ENCODE results near the gene IFT43. TPM values are rescaled to one million over a fixed set of nuclear protein-coding genes. Genes with fewer than 3 reads are reported as not detected.
"Not testable (repeated sequence)": the region's sequence is repeated elsewhere in the genome, so short reads cannot be mapped to it uniquely, and the experiment has no call there.

Gene IFT43
- polyA plus RNA-seq, 4 donors, result 28.5 to 101 (median 55.5) TPM

GRCh38 chr14:76009627-76010026 lies 24.1 kb downstream of the IFT43 start:
- peaks cover 15 to 25% (median 16%) of the 10 kb centered on the region in 3 donors for H3K36me3 ChIP-seq (ENCODE audit: control insufficient read depth in 3 of 3, insufficient read depth in 2 of 3, low read depth in 1 of 3, low read length in 3 of 3)
- WGBS, 3 donors, result 98% methylated on average over 3 of the region's 3 CpGs

GRCh38 chr14:76011930-76012329 lies 26.4 kb downstream of the IFT43 start:
- FAIRE-seq (no peak), DNase-seq (no peak)
- Histone ChIP-seq H3K36me3 (ENCODE audit: control insufficient read depth in 3 of 3, insufficient read depth in 2 of 3, low read depth in 1 of 3, low read length in 3 of 3) (peaks cover 12 to 21% (median 12%) of the 10 kb centered on the region in 3 donors), H3K27me3 (ENCODE audit: control insufficient read depth in 3 of 3, insufficient read depth in 3 of 3, low read length in 3 of 3) (no peaks in the 10 kb centered on the region), H3K9me3 (ENCODE audit: control insufficient read depth in 2 of 2, insufficient read depth in 1 of 2, low read depth in 1 of 2, low read length in 1 of 2) (no peaks in the 10 kb centered on the region), H3K4me1 (ENCODE audit: control insufficient read depth in 3 of 3, insufficient read depth in 2 of 3, low read depth in 1 of 3, low read length in 2 of 3) (no peaks in the 10 kb centered on the region), H3K27ac (ENCODE audit: low read depth in 1 of 3, low read length in 2 of 3) (peak overlapping the region in 1 of 3 donors; percentile 37), H3K4me3 (ENCODE audit: low read depth in 1 of 3, low read length in 3 of 3) (no peak overlapping the region)

More at GRCh38 chr14:76009627-76010026, 24.1 kb downstream of the IFT43 start:
- FAIRE-seq; H3K27me3 ChIP-seq (ENCODE audit: control insufficient read depth in 3 of 3, insufficient read depth in 3 of 3, low read length in 3 of 3); H3K4me3 ChIP-seq (ENCODE audit: low read depth in 1 of 3, low read length in 3 of 3); H3K27ac ChIP-seq (ENCODE audit: low read depth in 1 of 3, low read length in 2 of 3); H3K4me1 ChIP-seq (ENCODE audit: control insufficient read depth in 3 of 3, insufficient read depth in 2 of 3, low read depth in 1 of 3, low read length in 2 of 3); DNase-seq; H3K9me3 ChIP-seq (ENCODE audit: control insufficient read depth in 2 of 2, insufficient read depth in 1 of 2, low read depth in 1 of 2, low read length in 1 of 2): not testable (repeated sequence)

- no peak for DNase-seq
These were observed 26.8 kb downstream of the IFT43 start for GRCh38 chr14:76012354-76012753.

GRCh38 chr14:76015191-76015590 lies 29.6 kb downstream of the IFT43 start:
- FAIRE-seq (no peak), DNase-seq (no peak)
- no peak overlapping the region for H3K27ac ChIP-seq (ENCODE audit: low read depth in 1 of 3, low read length in 2 of 3)
- H3K36me3 ChIP-seq (ENCODE audit: control insufficient read depth in 3 of 3, insufficient read depth in 2 of 3, low read depth in 1 of 3, low read length in 3 of 3), result peaks cover 5 to 16% (median 7%) of the 10 kb centered on the region in 3 donors
- no peaks in the 10 kb centered on the region for H3K27me3 ChIP-seq (ENCODE audit: control insufficient read depth in 3 of 3, insufficient read depth in 3 of 3, low read length in 3 of 3)
- no peak overlapping the region for H3K4me3 ChIP-seq (ENCODE audit: low read depth in 1 of 3, low read length in 3 of 3)
- WGBS, 3 donors, result 91 to 95% (median 95%) methylated on average over 1 of the region's 1 CpG
- no peaks in the 10 kb centered on the region for H3K4me1 ChIP-seq (ENCODE audit: control insufficient read depth in 3 of 3, insufficient read depth in 2 of 3, low read depth in 1 of 3, low read length in 2 of 3)
- peaks cover 0 to 4% of the 10 kb centered on the region in 2 donors for H3K9me3 ChIP-seq (ENCODE audit: control insufficient read depth in 2 of 2, insufficient read depth in 1 of 2, low read depth in 1 of 2, low read length in 1 of 2)

More at GRCh38 chr14:76012354-76012753, 26.8 kb downstream of the IFT43 start:
- H3K9me3 ChIP-seq (ENCODE audit: control insufficient read depth in 2 of 2, insufficient read depth in 1 of 2, low read depth in 1 of 2, low read length in 1 of 2), result no peaks in the 10 kb centered on the region
- H3K27me3 ChIP-seq (ENCODE audit: control insufficient read depth in 3 of 3, insufficient read depth in 3 of 3, low read length in 3 of 3), result no peaks in the 10 kb centered on the region
- H3K36me3 ChIP-seq (ENCODE audit: control insufficient read depth in 3 of 3, insufficient read depth in 2 of 3, low read depth in 1 of 3, low read length in 3 of 3), result peaks cover 12 to 18% (median 12%) of the 10 kb centered on the region in 3 donors
- 69 to 96% (median 90%) methylated on average over 9 of the region's 9 CpGs for WGBS, 3 donors
- FAIRE-seq, result no peak
- H3K27ac ChIP-seq (ENCODE audit: low read depth in 1 of 3, low read length in 2 of 3), result peak overlapping the region in 1 of 3 donors; percentile 55
- H3K4me1 ChIP-seq (ENCODE audit: control insufficient read depth in 3 of 3, insufficient read depth in 2 of 3, low read depth in 1 of 3, low read length in 2 of 3), result no peaks in the 10 kb centered on the region
- no peak overlapping the region for H3K4me3 ChIP-seq (ENCODE audit: low read depth in 1 of 3, low read length in 3 of 3)

- Histone ChIP-seq H3K36me3 (ENCODE audit: control insufficient read depth in 3 of 3, insufficient read depth in 2 of 3, low read depth in 1 of 3, low read length in 3 of 3) (peaks cover 5 to 18% (median 10%) of the 10 kb centered on the region in 3 donors), H3K27ac (ENCODE audit: low read depth in 1 of 3, low read length in 2 of 3) (no peak overlapping the region), H3K9me3 (ENCODE audit: control insufficient read depth in 2 of 2, insufficient read depth in 1 of 2, low read depth in 1 of 2, low read length in 1 of 2) (peaks cover 0 to 8% of the 10 kb centered on the region in 2 donors), H3K4me1 (ENCODE audit: control insufficient read depth in 3 of 3, insufficient read depth in 2 of 3, low read depth in 1 of 3, low read length in 2 of 3) (no peaks in the 10 kb centered on the region), H3K4me3 (ENCODE audit: low read depth in 1 of 3, low read length in 3 of 3) (no peak overlapping the region), H3K27me3 (ENCODE audit: control insufficient read depth in 3 of 3, insufficient read depth in 3 of 3, low read length in 3 of 3) (no peaks in the 10 kb centered on the region)
- FAIRE-seq (no peak), DNase-seq (no peak)
- WGBS, 3 donors, result 55 to 86% (median 82%) methylated on average over 1 of the region's 1 CpG
These were observed 30.1 kb downstream of the IFT43 start for GRCh38 chr14:76015668-76016067.

DNA sequence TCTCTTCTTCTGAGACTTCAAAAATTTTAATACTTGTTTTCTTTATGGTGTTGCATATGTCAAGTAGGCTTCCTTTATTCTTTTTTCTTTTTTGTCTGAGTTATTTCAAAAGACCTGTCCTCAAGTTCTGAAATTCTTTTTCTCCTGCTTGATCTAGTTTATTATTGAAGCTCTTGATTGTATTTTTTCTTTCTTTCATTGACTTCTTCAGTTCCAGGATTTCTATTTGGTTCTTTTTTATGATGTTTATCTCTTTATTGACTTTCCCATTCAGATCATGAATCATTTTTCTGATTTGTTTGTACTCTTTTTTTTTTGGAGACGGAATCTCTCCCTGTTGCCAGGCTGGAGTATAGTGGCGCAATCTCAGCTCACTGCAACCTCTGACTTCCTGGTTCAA lies 34.1 kb downstream of the IFT43 start:
- no peaks in the 10 kb centered on the region for H3K27me3 ChIP-seq (ENCODE audit: control insufficient read depth in 3 of 3, insufficient read depth in 3 of 3, low read length in 3 of 3)
- 92 to 100% (median 97%) methylated on average over 2 of the region's 2 CpGs for WGBS, 3 donors
- H3K27ac ChIP-seq (ENCODE audit: low read depth in 1 of 3, low read length in 2 of 3), result no peak overlapping the region
- H3K36me3 ChIP-seq (ENCODE audit: control insufficient read depth in 3 of 3, insufficient read depth in 2 of 3, low read depth in 1 of 3, low read length in 3 of 3), result peaks cover 0 to 21% (median 11%) of the 10 kb centered on the region in 3 donors
- FAIRE-seq (no peak), DNase-seq (no peak)
- peaks cover 0 to 12% of the 10 kb centered on the region in 2 donors for H3K9me3 ChIP-seq (ENCODE audit: control insufficient read depth in 2 of 2, insufficient read depth in 1 of 2, low read depth in 1 of 2, low read length in 1 of 2)
- peaks cover 0 to 4% (median 0%) of the 10 kb centered on the region in 3 donors for H3K4me1 ChIP-seq (ENCODE audit: control insufficient read depth in 3 of 3, insufficient read depth in 2 of 3, low read depth in 1 of 3, low read length in 2 of 3)
- H3K4me3 ChIP-seq (ENCODE audit: low read depth in 1 of 3, low read length in 3 of 3), result no peak overlapping the region

DNA sequence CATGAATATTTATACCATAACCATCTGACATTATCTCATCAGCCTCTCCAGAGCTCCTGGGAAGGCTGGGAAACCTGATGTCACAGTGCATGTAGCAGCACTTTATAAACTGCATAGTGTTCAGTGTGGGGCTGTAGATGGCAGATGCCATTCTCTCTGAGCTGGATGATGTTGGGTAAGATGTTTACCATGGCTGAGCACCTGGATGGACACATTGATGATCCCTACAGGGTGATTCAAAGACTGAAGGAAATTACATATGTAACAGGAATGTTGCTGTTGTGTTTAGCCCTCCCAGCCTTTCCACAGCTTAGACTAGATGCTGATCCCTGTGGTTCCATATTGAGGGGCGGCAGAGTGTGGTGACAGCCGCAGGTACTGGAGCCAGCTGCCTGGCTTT lies 37.4 kb downstream of the IFT43 start:
- no peak for DNase-seq
- FAIRE-seq, result no peak
- peaks cover 0 to 4% (median 0%) of the 10 kb centered on the region in 3 donors for H3K4me1 ChIP-seq (ENCODE audit: control insufficient read depth in 3 of 3, insufficient read depth in 2 of 3, low read depth in 1 of 3, low read length in 2 of 3)
- H3K4me3 ChIP-seq (ENCODE audit: low read depth in 1 of 3, low read length in 3 of 3), result no peak overlapping the region
- no peak overlapping the region for H3K27ac ChIP-seq (ENCODE audit: low read depth in 1 of 3, low read length in 2 of 3)
- no peaks in the 10 kb centered on the region for H3K27me3 ChIP-seq (ENCODE audit: control insufficient read depth in 3 of 3, insufficient read depth in 3 of 3, low read length in 3 of 3)
- WGBS, 3 donors, result 95 to 100% (median 100%) methylated on average over 2 of the region's 2 CpGs
- H3K36me3 ChIP-seq (ENCODE audit: control insufficient read depth in 3 of 3, insufficient read depth in 2 of 3, low read depth in 1 of 3, low read length in 3 of 3), result peaks cover 0 to 23% (median 6%) of the 10 kb centered on the region in 3 donors
- peaks cover 0 to 12% of the 10 kb centered on the region in 2 donors for H3K9me3 ChIP-seq (ENCODE audit: control insufficient read depth in 2 of 2, insufficient read depth in 1 of 2, low read depth in 1 of 2, low read length in 1 of 2)

DNA sequence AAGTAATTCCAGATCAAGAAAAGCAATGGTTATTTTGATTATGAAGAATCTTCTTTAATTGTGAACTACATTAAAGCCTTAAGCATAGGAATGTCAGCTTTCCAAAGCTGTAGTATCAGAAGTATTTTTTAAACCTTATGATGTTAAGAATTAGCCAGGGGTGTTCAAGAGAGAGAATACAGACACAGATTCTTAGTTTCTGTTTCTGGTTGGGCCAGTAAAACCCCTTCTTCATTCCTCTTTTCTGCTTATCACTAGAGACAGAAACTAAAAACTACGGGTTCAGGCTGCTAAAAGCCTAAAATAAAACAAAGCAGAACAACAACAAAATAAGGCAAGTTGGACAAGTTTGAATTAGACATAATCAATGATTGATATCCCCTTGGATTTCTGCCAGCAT lies 38.2 kb downstream of the IFT43 start:
- Histone ChIP-seq H3K4me3 (ENCODE audit: low read depth in 1 of 3, low read length in 3 of 3) (no peak overlapping the region), H3K9me3 (ENCODE audit: control insufficient read depth in 2 of 2, insufficient read depth in 1 of 2, low read depth in 1 of 2, low read length in 1 of 2) (peaks cover 0 to 12% of the 10 kb centered on the region in 2 donors), H3K36me3 (ENCODE audit: control insufficient read depth in 3 of 3, insufficient read depth in 2 of 3, low read depth in 1 of 3, low read length in 3 of 3) (peaks cover 0 to 23% (median 6%) of the 10 kb centered on the region in 3 donors), H3K4me1 (ENCODE audit: control insufficient read depth in 3 of 3, insufficient read depth in 2 of 3, low read depth in 1 of 3, low read length in 2 of 3) (peaks cover 0 to 4% (median 0%) of the 10 kb centered on the region in 3 donors), H3K27ac (ENCODE audit: low read depth in 1 of 3, low read length in 2 of 3) (peak overlapping the region in 1 of 3 donors; percentile 41), H3K27me3 (ENCODE audit: control insufficient read depth in 3 of 3, insufficient read depth in 3 of 3, low read length in 3 of 3) (no peaks in the 10 kb centered on the region)
- DNase-seq (no peak), FAIRE-seq (no peak)
- WGBS, 3 donors, result 42 to 80% (median 74%) methylated on average over 1 of the region's 1 CpG
